Panc1 (cell line): ENCODE data around the gene NFE2L3. TPM values are rescaled to one million over a fixed set of nuclear protein-coding genes. Genes with fewer than 3 reads are reported as not detected.
"Not testable (repeated sequence)": the region's sequence is repeated elsewhere in the genome, so short reads cannot be mapped to it uniquely, and the experiment has no call there.

ENCODE experiments used
- ATAC-seq: fragments of 200-7000 bp; cut with Tn5 transposase; 2 replicates; pipeline ENCODE4 v1.9.1; 2020; ENCODE audit warnings: mild to moderate bottlenecking, moderate library complexity
- BruUV-seq: library from RNA; stranded (reverse); fragments of 400-500 nt; replicated peaks from 2 replicates; lab custom pipeline; 2021; lab: Mats Ljungman, UMichigan
- CTCF ChIA-PET: fragments of 300-600 bp; sonication (Branson Sonifier 250); formaldehyde crosslinking; loops from one replicate; lab custom pipeline; 2022; ENCODE audit warnings: antibody characterized with exemption; lab: Charles Lee
- POLR2A ChIA-PET: fragments of 300-600 bp; sonication (Branson Sonifier 250); formaldehyde crosslinking; loops from one replicate; lab custom pipeline; 2022; ENCODE audit warnings: antibody characterized with exemption; lab: Charles Lee
- DNase-seq: peaks from one replicate; pipeline ENCODE4 v3.0.0-alpha.2; 2010; ENCODE audit warnings: low read depth, low spot score
- H3K27ac ChIP-seq: 2 replicates; pipeline ENCODE4 v1.5.1; 2011; ENCODE audit warnings: mild to moderate bottlenecking, low read length, inconsistent platforms
- H3K27me3 ChIP-seq: fragments of 200-500 bp; sonication (Bioruptor generic); 2 replicates; pipeline ENCODE4 v1.6.0; 2014; ENCODE audit warnings: low read length, inconsistent platforms; ENCODE audit not compliant: control insufficient read depth, insufficient read depth
- H3K36me3 ChIP-seq: fragments of 200-500 bp; sonication (Bioruptor generic); 2 replicates; pipeline ENCODE4 v1.5.1; 2014; ENCODE audit warnings: inconsistent platforms, mild to moderate bottlenecking, low read length, moderate library complexity; ENCODE audit not compliant: control insufficient read depth, insufficient read depth
- H3K4me1 ChIP-seq: 2 replicates; pipeline ENCODE4 v1.5.1; 2011; ENCODE audit warnings: inconsistent platforms, mild to moderate bottlenecking, low read length, moderate library complexity; ENCODE audit not compliant: control insufficient read depth, insufficient read depth
- H3K4me3 ChIP-seq, 2 experiments: 2 replicates each; pipeline ENCODE4 v1.5.1; 2011 to 2012; ENCODE audit warnings: low read depth in 2 of 2, low read length in 2 of 2, mild to moderate bottlenecking in 2 of 2, inconsistent platforms in 1 of 2, moderate library complexity in 1 of 2
- H3K9me3 ChIP-seq: fragments of 200-500 bp; sonication (Bioruptor generic); 2 replicates; pipeline ENCODE4 v1.5.1; 2014; ENCODE audit warnings: low read depth, mild to moderate bottlenecking, inconsistent platforms, low read length, moderate library complexity; ENCODE audit not compliant: control insufficient read depth, insufficient read depth
- POLR2AphosphoS5 ChIP-seq: IDR thresholded peaks from 2 replicates; pipeline ENCODE4 v1.6.1; 2012; ENCODE audit warnings: mild to moderate bottlenecking, low read depth, low read length, moderate library complexity
- SIN3A ChIP-seq: IDR thresholded peaks from 2 replicates; pipeline ENCODE4 v1.6.1; 2012; ENCODE audit warnings: low read depth, mild to moderate bottlenecking, low read length, moderate library complexity, borderline replicate concordance; ENCODE audit not compliant: insufficient read depth
- TCF7L2 ChIP-seq: IDR thresholded peaks from 2 replicates; pipeline ENCODE4 v1.6.1; 2011; ENCODE audit warnings: mild to moderate bottlenecking, low read depth, low read length, inconsistent platforms
- in situ Hi-C: cut with HindIII; loops from 2 replicates; pipeline ENCODE4 v1.10.0; 2016; ENCODE audit warnings: low sequenced_read_pairs, low pct_unique_long_range_greater_than_20kb
- intact Hi-C: fragments of 100-400 bp; cut with micrococcal nuclease; formaldehyde crosslinking; loops from one replicate; pipeline ENCODE4 v1.10.0; 2022; ENCODE audit not compliant: unreplicated experiment
- total RNA-seq: library from RNA; stranded (reverse); gene quantifications from one replicate; pipeline ENCODE4 v1.2.1, GENCODE V29; 2021; ENCODE audit not compliant: unreplicated experiment
- TF ChIP-seq, protein P1 (sequence below): fragments of 450-650 bp; IDR thresholded peaks from 2 replicates; pipeline ENCODE4 v1.5.1; 2017; ENCODE audit warnings: mild to moderate bottlenecking
- TF ChIP-seq, protein P2 (sequence below), 2 experiments: IDR thresholded peaks; 2 replicates each; pipeline ENCODE4 v1.6.1; 2011 to 2012; ENCODE audit warnings: low read depth in 2 of 2, control low read depth in 1 of 2, low read length in 1 of 2, mild to moderate bottlenecking in 1 of 2, moderate library complexity in 1 of 2; ENCODE audit not compliant: insufficient read depth in 1 of 2

NFE2L3 gene
- total RNA-seq, 1 experiment from 2014 or later = 78.5 TPM

DNA sequence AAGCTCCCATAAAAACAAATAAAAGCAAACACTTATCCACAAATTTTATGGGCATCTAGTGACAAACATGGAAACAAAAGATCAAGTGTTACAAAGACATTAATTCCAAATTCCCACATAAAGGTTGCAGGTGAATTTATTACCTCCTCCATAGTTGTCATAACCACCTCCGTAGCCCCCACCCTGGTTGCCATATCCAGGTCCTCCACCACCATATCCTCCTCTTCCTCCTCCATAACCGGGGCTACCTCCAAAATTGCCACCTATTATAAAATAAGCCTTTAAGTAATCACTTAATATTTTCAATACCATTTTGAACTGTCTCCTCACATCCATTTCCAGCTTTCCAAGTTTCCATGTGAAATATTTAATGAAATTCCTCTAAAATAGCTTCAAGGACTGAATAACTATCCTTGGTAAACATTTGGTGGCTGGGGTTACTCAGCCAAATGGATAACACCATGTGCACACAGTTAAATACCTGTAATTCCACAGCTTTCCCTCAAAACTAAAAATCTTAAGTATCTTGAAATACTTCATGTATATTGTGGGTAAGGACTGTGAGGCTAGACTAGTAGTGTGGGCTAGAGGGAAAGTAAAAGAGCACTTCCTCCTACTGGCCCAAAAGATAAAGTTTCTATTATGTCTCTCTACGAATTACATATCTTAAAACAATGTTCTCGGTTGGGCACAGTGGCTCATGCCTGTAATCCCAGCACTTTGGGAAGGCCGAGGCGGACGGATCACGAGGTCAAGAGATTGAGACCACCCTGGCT is 41.6 kb downstream of the NFE2L3 start:
- DNase-seq (no peak), ATAC-seq (no peak)
- H3K9me3 ChIP-seq = no peaks in the 10 kb centered on the region
- peaks cover 86% of the 10 kb centered on the region for H3K4me1 ChIP-seq
- intact Hi-C loops (no loop called here), in situ Hi-C loops (no loop called here)
- ChIA-PET POLR2A (interaction anchor here (0.7 kb wide), 1 partner anchor 33 kb away, joined by 3 read pairs; no protein-coding TSS in a partner anchor), CTCF (no interaction called here)
- no peaks in the 10 kb centered on the region for H3K27me3 ChIP-seq
- BruUV-seq = no TSS peak
- H3K27ac ChIP-seq = peak overlapping the region; percentile 49
- peak; percentile 36; the same call in 1 of the 2 replicates for TF ChIP-seq POLR2AphosphoS5
- TF ChIP-seq, protein P1, sequence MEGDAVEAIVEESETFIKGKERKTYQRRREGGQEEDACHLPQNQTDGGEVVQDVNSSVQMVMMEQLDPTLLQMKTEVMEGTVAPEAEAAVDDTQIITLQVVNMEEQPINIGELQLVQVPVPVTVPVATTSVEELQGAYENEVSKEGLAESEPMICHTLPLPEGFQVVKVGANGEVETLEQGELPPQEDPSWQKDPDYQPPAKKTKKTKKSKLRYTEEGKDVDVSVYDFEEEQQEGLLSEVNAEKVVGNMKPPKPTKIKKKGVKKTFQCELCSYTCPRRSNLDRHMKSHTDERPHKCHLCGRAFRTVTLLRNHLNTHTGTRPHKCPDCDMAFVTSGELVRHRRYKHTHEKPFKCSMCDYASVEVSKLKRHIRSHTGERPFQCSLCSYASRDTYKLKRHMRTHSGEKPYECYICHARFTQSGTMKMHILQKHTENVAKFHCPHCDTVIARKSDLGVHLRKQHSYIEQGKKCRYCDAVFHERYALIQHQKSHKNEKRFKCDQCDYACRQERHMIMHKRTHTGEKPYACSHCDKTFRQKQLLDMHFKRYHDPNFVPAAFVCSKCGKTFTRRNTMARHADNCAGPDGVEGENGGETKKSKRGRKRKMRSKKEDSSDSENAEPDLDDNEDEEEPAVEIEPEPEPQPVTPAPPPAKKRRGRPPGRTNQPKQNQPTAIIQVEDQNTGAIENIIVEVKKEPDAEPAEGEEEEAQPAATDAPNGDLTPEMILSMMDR = no peak
- no peak overlapping the region for H3K4me3 ChIP-seq
- H3K36me3 ChIP-seq = peaks cover 89% of the 10 kb centered on the region

DNA sequence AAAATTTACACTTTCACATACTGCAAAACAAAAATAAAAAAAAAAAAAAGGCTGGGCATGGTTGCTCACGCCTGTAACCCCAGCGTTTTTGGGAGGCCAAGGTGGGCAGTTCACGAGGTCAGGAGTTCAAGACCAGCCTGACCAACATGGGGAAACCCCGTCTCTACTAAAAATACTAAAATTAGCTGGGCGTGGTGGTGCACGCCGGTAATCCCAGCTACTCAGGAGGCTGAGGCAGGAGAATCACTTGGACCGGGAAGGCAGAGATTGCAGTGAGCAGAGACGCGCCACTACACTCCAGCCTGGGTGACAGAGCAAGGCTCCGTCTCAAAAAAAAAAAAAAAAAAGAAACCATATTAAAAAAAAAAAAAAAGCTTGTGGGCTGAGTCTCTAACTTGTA is 42.8 kb downstream of the NFE2L3 start:
- H3K4me3 ChIP-seq, H3K27ac ChIP-seq, in situ Hi-C loops, intact Hi-C loops, BruUV-seq, ATAC-seq, DNase-seq, H3K9me3 ChIP-seq, H3K27me3 ChIP-seq: not testable (repeated sequence)
- POLR2A ChIA-PET = interaction anchor here (0.6 to 0.7 kb wide), 2 partner anchors 48 to 348 kb away, joined by 7 to 16 read pairs; no protein-coding TSS in a partner anchor
- TF ChIP-seq POLR2AphosphoS5 = peak; percentile 38; the same call in 1 of the 2 replicates
- CTCF ChIA-PET = interaction anchor here (0.7 kb wide), 1 partner anchor 10 kb away, joined by 5 read pairs; no protein-coding TSS in a partner anchor
- peaks cover 75% of the 10 kb centered on the region for H3K4me1 ChIP-seq
- H3K36me3 ChIP-seq = peaks cover 88% of the 10 kb centered on the region

DNA sequence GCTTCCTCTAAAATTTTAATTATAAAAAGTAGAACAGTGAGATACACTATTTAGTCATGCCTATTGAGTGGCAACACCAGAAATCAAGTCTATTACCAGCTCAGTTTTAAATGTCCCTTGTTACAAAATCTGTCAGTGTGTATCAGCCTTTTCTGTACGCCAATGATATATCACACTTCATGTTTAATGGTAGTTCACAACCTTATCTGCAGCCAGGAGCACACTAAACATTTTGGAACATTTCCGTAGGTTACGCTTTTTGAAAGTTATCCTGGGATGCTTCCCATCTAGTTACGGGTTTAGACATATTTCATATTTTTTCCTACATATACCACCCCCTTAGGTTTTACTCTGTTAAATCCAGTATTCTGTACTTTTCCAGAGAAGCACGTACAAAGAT is 43.2 kb downstream of the NFE2L3 start:
- intact Hi-C loops (no loop called here), in situ Hi-C loops (no loop called here)
- DNase-seq (no peak), ATAC-seq (no peak)
- Histone ChIP-seq H3K27ac (peak overlapping the region; percentile 100; the same call in 1 of the 2 replicates), H3K4me1 (peaks cover 70% of the 10 kb centered on the region), H3K9me3 (no peaks in the 10 kb centered on the region), H3K27me3 (no peaks in the 10 kb centered on the region), H3K4me3 (peak overlapping the region in 1 of 2 experiments; percentile 98; a peak in 3 of 4 replicates), H3K36me3 (peaks cover 84% of the 10 kb centered on the region)
- BruUV-seq = no TSS peak
- TF ChIP-seq, protein P2, sequence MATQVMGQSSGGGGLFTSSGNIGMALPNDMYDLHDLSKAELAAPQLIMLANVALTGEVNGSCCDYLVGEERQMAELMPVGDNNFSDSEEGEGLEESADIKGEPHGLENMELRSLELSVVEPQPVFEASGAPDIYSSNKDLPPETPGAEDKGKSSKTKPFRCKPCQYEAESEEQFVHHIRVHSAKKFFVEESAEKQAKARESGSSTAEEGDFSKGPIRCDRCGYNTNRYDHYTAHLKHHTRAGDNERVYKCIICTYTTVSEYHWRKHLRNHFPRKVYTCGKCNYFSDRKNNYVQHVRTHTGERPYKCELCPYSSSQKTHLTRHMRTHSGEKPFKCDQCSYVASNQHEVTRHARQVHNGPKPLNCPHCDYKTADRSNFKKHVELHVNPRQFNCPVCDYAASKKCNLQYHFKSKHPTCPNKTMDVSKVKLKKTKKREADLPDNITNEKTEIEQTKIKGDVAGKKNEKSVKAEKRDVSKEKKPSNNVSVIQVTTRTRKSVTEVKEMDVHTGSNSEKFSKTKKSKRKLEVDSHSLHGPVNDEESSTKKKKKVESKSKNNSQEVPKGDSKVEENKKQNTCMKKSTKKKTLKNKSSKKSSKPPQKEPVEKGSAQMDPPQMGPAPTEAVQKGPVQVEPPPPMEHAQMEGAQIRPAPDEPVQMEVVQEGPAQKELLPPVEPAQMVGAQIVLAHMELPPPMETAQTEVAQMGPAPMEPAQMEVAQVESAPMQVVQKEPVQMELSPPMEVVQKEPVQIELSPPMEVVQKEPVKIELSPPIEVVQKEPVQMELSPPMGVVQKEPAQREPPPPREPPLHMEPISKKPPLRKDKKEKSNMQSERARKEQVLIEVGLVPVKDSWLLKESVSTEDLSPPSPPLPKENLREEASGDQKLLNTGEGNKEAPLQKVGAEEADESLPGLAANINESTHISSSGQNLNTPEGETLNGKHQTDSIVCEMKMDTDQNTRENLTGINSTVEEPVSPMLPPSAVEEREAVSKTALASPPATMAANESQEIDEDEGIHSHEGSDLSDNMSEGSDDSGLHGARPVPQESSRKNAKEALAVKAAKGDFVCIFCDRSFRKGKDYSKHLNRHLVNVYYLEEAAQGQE (IDR thresholded peaks at IDR 0.05; ENCODE audit: insufficient read depth in 1 of 2, low read depth in 2 of 2, low read length in 1 of 2) = no peak
- TF ChIP-seq, protein P1 = no peak
- TF ChIP-seq POLR2AphosphoS5 (no peak), TCF7L2 (no peak), SIN3A (no peak)
- POLR2A ChIA-PET = interaction anchor here (0.6 to 0.7 kb wide), 2 partner anchors 48 to 348 kb away, joined by 7 to 16 read pairs; no protein-coding TSS in a partner anchor
- CTCF ChIA-PET = interaction anchor here (0.7 kb wide), 1 partner anchor 10 kb away, joined by 5 read pairs; no protein-coding TSS in a partner anchor
